ENCODE results near the gene RAD51B.

- TF ChIP-seq CTCF (IDR thresholded peaks at IDR 0.05) (no peak), POLR2A (IDR thresholded peaks at IDR 0.05) (no peak), POLR2AphosphoS5 (IDR thresholded peaks at IDR 0.05; ENCODE audit: insufficient read depth in 1 of 2, low read depth in 1 of 2) (no peak)
Measured at GRCh38 chr14:68664225-68664681, 844.7 kb downstream of the RAD51B start.

All from vagina (tissue), 2 donors.